G401.6 (cell line): ENCODE measurements around the gene LYPLAL1.
"Not testable (repeated sequence)": the region's sequence is repeated elsewhere in the genome, so short reads cannot be mapped to it uniquely, and the experiment has no call there.

ENCODE experiments used
- FAIRE-seq: peaks from 2 replicates; lab custom pipeline; 2012; peaks lifted over from hg19 to GRCh38; lab: Jason Lieb, UNC

LYPLAL1 gene

GRCh38 chr1:219215477-219215876, 41.8 kb downstream of the LYPLAL1 start:
- no peak for FAIRE-seq

- no peak for FAIRE-seq
Measured at GRCh38 chr1:219220945-219221344, 47.3 kb downstream of the LYPLAL1 start.

- no peak for FAIRE-seq
Measured at GRCh38 chr1:219223496-219223895, 49.8 kb downstream of the LYPLAL1 start.

GRCh38 chr1:219226196-219226595, 52.5 kb downstream of the LYPLAL1 start:
- no peak for FAIRE-seq

GRCh38 chr1:219227360-219228057, 53.8 kb downstream of the LYPLAL1 start:
- no peak for FAIRE-seq

GRCh38 chr1:219228058-219228419, 54.4 kb downstream of the LYPLAL1 start:
- no peak for FAIRE-seq

- no peak for FAIRE-seq
Measured at GRCh38 chr1:219232890-219233289, 59.2 kb downstream of the LYPLAL1 start.

- FAIRE-seq = no peak
Measured at GRCh38 chr1:219235903-219236481, 62.3 kb downstream of the LYPLAL1 start.

- FAIRE-seq = no peak
Measured at GRCh38 chr1:219236933-219237610, 63.4 kb downstream of the LYPLAL1 start.

- no peak for FAIRE-seq
Measured at GRCh38 chr1:219239518-219239917, 65.8 kb downstream of the LYPLAL1 start.

- no peak for FAIRE-seq
Measured at GRCh38 chr1:219244864-219245263, 71.2 kb downstream of the LYPLAL1 start.

GRCh38 chr1:219247441-219247840, 73.8 kb downstream of the LYPLAL1 start:
- no peak for FAIRE-seq

- FAIRE-seq = not testable (repeated sequence)
Measured at GRCh38 chr1:219250468-219250867, 76.8 kb downstream of the LYPLAL1 start.

GRCh38 chr1:219257751-219258150, 84.1 kb downstream of the LYPLAL1 start:
- FAIRE-seq = no peak

- no peak for FAIRE-seq
Measured at GRCh38 chr1:219261454-219261853, 87.8 kb downstream of the LYPLAL1 start.
